ENCODE results near the gene FAM107A. TPM values are rescaled to one million over a fixed set of nuclear protein-coding genes. Genes with fewer than 3 reads are reported as not detected.

FAM107A gene
- total RNA-seq, 1 experiment from 2014 or later, result not detected

DNA sequence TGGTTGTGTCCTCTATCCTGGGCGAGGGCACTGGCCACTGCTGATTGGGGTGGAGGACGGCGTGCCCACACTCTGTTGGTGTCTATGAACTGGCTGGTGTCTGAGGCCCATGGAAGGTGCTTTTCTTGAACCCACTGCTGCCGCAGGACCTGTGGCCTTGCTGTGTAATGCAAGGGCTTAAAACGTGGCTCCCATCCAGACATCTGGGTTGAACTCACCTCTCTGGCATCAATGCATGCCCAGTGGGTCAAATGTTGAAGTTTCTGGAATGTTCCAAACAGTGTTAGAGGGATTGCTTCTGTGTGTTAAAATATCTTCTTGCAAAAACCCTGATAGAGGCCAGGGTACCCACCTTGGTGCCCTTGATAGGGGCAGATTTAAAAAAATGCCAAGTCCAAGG is 46.8 kb upstream of the FAM107A start:
- POLR2A ChIA-PET (ENCODE audit: low non-redundant PET), result no interaction called here
- Histone ChIP-seq H3K27ac (ENCODE audit: low read depth, low read length, poor library complexity, severe bottlenecking) (no peak overlapping the region), H3K4me1 (ENCODE audit: insufficient read depth, low read length, poor library complexity, severe bottlenecking) (peaks cover 7% of the 10 kb centered on the region), H3K4me3 (ENCODE audit: low read depth, low read length, poor library complexity, severe bottlenecking) (no peak overlapping the region), H3K27me3 (replicated peaks; ENCODE audit: insufficient read depth, low read depth, low read length, poor library complexity) (no peaks in the 10 kb centered on the region), H3K9me3 (ENCODE audit: low read depth, low read length, poor library complexity, severe bottlenecking) (no peaks in the 10 kb centered on the region), H3K36me3 (ENCODE audit: insufficient read depth, low read length, poor library complexity, severe bottlenecking) (no peaks in the 10 kb centered on the region)
- no TSS peak for BruUV-seq (replicated peaks)
- TF ChIP-seq, protein P1, sequence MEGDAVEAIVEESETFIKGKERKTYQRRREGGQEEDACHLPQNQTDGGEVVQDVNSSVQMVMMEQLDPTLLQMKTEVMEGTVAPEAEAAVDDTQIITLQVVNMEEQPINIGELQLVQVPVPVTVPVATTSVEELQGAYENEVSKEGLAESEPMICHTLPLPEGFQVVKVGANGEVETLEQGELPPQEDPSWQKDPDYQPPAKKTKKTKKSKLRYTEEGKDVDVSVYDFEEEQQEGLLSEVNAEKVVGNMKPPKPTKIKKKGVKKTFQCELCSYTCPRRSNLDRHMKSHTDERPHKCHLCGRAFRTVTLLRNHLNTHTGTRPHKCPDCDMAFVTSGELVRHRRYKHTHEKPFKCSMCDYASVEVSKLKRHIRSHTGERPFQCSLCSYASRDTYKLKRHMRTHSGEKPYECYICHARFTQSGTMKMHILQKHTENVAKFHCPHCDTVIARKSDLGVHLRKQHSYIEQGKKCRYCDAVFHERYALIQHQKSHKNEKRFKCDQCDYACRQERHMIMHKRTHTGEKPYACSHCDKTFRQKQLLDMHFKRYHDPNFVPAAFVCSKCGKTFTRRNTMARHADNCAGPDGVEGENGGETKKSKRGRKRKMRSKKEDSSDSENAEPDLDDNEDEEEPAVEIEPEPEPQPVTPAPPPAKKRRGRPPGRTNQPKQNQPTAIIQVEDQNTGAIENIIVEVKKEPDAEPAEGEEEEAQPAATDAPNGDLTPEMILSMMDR (conservative IDR thresholded peaks at IDR 0.05; ENCODE audit: low read depth, low read length), result no peak
- TF ChIP-seq EZH2 (IDR thresholded peaks at IDR 0.05; ENCODE audit: borderline replicate concordance, low read depth, low read length, poor library complexity, severe bottlenecking), result no peak
- intact Hi-C loops (cut with micrococcal nuclease; ENCODE audit: unreplicated experiment), result no loop called here
- DNase-seq (ENCODE audit: low spot score), result no peak
- CTCF ChIA-PET, result no interaction called here

DNA sequence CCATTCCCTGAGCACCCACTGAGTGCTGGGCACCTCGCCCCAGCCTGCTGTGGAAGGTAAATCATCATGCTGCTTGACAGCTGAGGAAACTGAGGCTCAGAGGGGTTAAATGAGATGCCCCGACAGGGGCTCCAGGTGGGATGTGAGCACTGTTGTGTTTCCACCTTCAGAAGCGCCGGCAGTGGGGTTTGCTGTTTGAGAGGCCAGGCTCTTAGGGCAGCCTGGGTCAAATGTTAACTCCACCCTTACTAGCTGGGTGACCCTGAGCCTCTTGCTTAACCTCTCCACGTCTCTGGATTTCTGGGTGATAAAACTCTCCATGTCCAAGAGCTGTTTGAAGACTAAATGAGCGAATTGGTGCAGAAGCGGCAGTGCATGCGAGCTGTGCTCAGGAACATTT is 46.3 kb upstream of the FAM107A start:
- intact Hi-C loops (cut with micrococcal nuclease; ENCODE audit: unreplicated experiment), result no loop called here
- TF ChIP-seq EZH2 (IDR thresholded peaks at IDR 0.05; ENCODE audit: borderline replicate concordance, low read depth, low read length, poor library complexity, severe bottlenecking), result no peak
- Histone ChIP-seq H3K36me3 (ENCODE audit: insufficient read depth, low read length, poor library complexity, severe bottlenecking) (no peaks in the 10 kb centered on the region), H3K4me3 (ENCODE audit: low read depth, low read length, poor library complexity, severe bottlenecking) (no peak overlapping the region), H3K27me3 (replicated peaks; ENCODE audit: insufficient read depth, low read depth, low read length, poor library complexity) (no peaks in the 10 kb centered on the region), H3K4me1 (ENCODE audit: insufficient read depth, low read length, poor library complexity, severe bottlenecking) (peaks cover 2% of the 10 kb centered on the region), H3K27ac (ENCODE audit: low read depth, low read length, poor library complexity, severe bottlenecking) (no peak overlapping the region), H3K9me3 (ENCODE audit: low read depth, low read length, poor library complexity, severe bottlenecking) (no peaks in the 10 kb centered on the region)
- no TSS peak for BruUV-seq (replicated peaks)
- ChIA-PET CTCF (no interaction called here), POLR2A (ENCODE audit: low non-redundant PET) (no interaction called here)
- DNase-seq (ENCODE audit: low spot score), result no peak

DNA sequence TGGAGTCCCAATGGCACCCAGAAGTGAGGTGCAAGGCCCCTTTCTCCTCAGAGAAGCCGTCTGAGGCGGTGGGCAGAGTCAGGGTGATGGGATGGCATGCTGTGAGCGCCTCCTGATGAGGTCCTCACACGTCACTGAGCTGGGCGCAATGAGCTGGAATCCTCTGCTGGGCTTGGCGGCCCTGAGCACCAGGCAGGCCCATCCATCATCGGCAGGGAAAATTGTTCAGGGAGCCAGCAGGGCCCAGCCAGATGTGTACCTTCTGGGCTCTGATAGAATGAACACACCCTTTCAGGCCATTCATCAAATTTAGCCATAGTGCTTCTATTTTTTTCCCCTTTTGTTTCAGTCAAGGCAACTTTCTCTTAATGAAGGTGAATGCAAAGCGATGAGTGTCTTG is 45.7 kb upstream of the FAM107A start:
- TF ChIP-seq, protein P1 (conservative IDR thresholded peaks at IDR 0.05; ENCODE audit: low read depth, low read length), result no peak
- TF ChIP-seq EZH2 (IDR thresholded peaks at IDR 0.05; ENCODE audit: borderline replicate concordance, low read depth, low read length, poor library complexity, severe bottlenecking), result no peak
- H3K4me3 ChIP-seq (ENCODE audit: low read depth, low read length, poor library complexity, severe bottlenecking), result no peak overlapping the region
- H3K27me3 ChIP-seq (replicated peaks; ENCODE audit: insufficient read depth, low read depth, low read length, poor library complexity), result no peaks in the 10 kb centered on the region
- POLR2A ChIA-PET (ENCODE audit: low non-redundant PET), result no interaction called here
- no peak for DNase-seq (ENCODE audit: low spot score)
- CTCF ChIA-PET, result no interaction called here
- H3K27ac ChIP-seq (ENCODE audit: low read depth, low read length, poor library complexity, severe bottlenecking), result no peak overlapping the region
- H3K4me1 ChIP-seq (ENCODE audit: insufficient read depth, low read length, poor library complexity, severe bottlenecking), result no peaks in the 10 kb centered on the region
- intact Hi-C loops (cut with micrococcal nuclease; ENCODE audit: unreplicated experiment), result no loop called here
- H3K36me3 ChIP-seq (ENCODE audit: insufficient read depth, low read length, poor library complexity, severe bottlenecking), result no peaks in the 10 kb centered on the region
- no peaks in the 10 kb centered on the region for H3K9me3 ChIP-seq (ENCODE audit: low read depth, low read length, poor library complexity, severe bottlenecking)
- no TSS peak for BruUV-seq (replicated peaks)

DNA sequence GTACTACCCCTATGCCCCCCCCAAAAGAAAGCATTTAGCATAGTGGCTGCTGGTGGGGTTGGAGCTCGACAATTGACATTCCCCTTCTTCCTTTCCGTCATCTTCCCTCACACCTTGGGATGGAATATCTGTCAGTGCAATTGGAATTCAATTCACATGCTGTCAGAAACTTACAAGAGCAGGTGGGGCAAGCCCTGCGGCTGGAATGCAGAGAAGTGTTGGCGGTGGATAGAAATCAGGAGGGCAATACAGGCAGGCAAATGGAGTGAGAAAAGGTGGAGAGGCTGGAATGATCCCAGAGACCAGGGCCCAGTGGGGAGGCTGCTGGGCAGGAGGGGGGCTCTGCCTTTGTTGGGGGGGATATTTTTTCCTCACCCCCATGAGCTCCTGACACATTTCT is 45.2 kb upstream of the FAM107A start:
- Histone ChIP-seq H3K27me3 (replicated peaks; ENCODE audit: insufficient read depth, low read depth, low read length, poor library complexity) (no peaks in the 10 kb centered on the region), H3K4me3 (ENCODE audit: low read depth, low read length, poor library complexity, severe bottlenecking) (no peak overlapping the region), H3K36me3 (ENCODE audit: insufficient read depth, low read length, poor library complexity, severe bottlenecking) (no peaks in the 10 kb centered on the region), H3K4me1 (ENCODE audit: insufficient read depth, low read length, poor library complexity, severe bottlenecking) (no peaks in the 10 kb centered on the region), H3K9me3 (ENCODE audit: low read depth, low read length, poor library complexity, severe bottlenecking) (no peaks in the 10 kb centered on the region), H3K27ac (ENCODE audit: low read depth, low read length, poor library complexity, severe bottlenecking) (no peak overlapping the region)
- no peak for DNase-seq (ENCODE audit: low spot score)
- TF ChIP-seq, protein P1 (conservative IDR thresholded peaks at IDR 0.05; ENCODE audit: low read depth, low read length), result no peak
- TF ChIP-seq EZH2 (IDR thresholded peaks at IDR 0.05; ENCODE audit: borderline replicate concordance, low read depth, low read length, poor library complexity, severe bottlenecking), result no peak
- intact Hi-C loops (cut with micrococcal nuclease; ENCODE audit: unreplicated experiment), result no loop called here
- POLR2A ChIA-PET (ENCODE audit: low non-redundant PET), result no interaction called here
- CTCF ChIA-PET, result no interaction called here
- BruUV-seq (replicated peaks), result no TSS peak

Data from A673 (cell line).